Endothelial cell of umbilical vein (primary cell): ENCODE data around the gene ESPN.

Experiments
- EZH2 ChIP-seq: IDR thresholded peaks from 2 replicates; pipeline ENCODE4 v1.6.1; 2012; ENCODE audit warnings: borderline replicate concordance, low read depth, mild to moderate bottlenecking, moderate library complexity, low read length, inconsistent platforms; ENCODE audit not compliant: severe bottlenecking
- GATA2 ChIP-seq: IDR thresholded peaks from 2 replicates; pipeline ENCODE4 v1.7.0; 2011; ENCODE audit warnings: low read depth, mild to moderate bottlenecking, moderate library complexity, mixed read lengths, low read length; ENCODE audit not compliant: insufficient read length, insufficient read depth
- JUN ChIP-seq: IDR thresholded peaks from 2 replicates; pipeline ENCODE4 v1.6.1; 2011; ENCODE audit warnings: borderline replicate concordance, low read depth; ENCODE audit not compliant: insufficient read length, insufficient read depth
- POLR2A ChIP-seq: IDR thresholded peaks from 2 replicates; pipeline ENCODE4 v1.6.1; 2012; ENCODE audit warnings: low read depth, mild to moderate bottlenecking, control low read depth, low read length
- POLR2AphosphoS5 ChIP-seq: IDR thresholded peaks from 2 replicates; pipeline ENCODE4 v1.6.1; 2012; ENCODE audit warnings: low read depth, mild to moderate bottlenecking, control low read depth, low read length, moderate library complexity; ENCODE audit not compliant: insufficient read depth
- TF ChIP-seq, protein P1 (sequence below), 2 donors: IDR thresholded peaks; 1 replicate in 1 of 2; 2 replicates in 1 of 2; pipeline ENCODE4 v1.5.1; 2011; ENCODE audit warnings: low read length in 2 of 2, mild to moderate bottlenecking in 2 of 2, moderate library complexity in 2 of 2, control low read depth in 1 of 2, inconsistent platforms in 1 of 2, low read depth in 1 of 2; ENCODE audit not compliant: insufficient read depth in 1 of 2; ENCODE audit errors: extremely low read depth in 1 of 2
- TF ChIP-seq, protein P2 (sequence below): IDR thresholded peaks from 2 replicates; pipeline ENCODE4 v1.6.1; 2011; ENCODE audit not compliant: insufficient read depth, insufficient read length

DNA sequence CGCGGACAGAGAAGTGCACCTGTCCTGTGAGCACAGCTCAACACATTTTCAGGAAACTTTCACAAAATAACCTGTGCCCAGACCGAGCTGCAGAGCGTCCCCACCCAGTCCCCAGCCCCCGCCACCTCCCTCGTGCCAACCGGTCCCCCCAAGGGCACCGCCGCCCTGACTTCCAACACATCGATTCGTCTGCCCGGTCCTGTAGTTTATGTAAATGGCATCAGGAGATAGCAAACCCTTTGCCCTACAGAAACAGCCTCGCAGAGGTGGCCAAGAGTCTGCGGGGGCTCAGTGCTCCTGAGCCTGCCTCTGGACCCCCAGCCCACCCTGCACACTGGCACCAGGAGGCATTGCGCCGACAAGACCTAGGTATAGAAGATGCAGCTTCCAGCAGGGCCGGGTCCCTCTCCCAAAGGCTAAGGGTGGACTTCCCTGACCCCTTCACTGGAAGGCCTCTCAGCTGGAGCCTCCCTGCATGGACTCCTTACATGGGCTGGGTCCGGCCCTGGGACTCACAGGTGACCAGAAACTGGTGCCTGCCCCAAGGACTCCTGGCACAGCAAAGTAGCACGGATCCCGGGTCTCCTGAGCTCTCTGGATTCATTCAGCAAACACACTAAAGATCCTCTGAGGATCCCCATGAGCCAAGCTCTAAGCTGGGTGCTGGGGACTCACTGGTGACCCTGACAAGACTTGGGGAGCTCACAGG, 73.4 kb downstream of the ESPN start:
- TF ChIP-seq EZH2, result no peak
- TF ChIP-seq, protein P1, sequence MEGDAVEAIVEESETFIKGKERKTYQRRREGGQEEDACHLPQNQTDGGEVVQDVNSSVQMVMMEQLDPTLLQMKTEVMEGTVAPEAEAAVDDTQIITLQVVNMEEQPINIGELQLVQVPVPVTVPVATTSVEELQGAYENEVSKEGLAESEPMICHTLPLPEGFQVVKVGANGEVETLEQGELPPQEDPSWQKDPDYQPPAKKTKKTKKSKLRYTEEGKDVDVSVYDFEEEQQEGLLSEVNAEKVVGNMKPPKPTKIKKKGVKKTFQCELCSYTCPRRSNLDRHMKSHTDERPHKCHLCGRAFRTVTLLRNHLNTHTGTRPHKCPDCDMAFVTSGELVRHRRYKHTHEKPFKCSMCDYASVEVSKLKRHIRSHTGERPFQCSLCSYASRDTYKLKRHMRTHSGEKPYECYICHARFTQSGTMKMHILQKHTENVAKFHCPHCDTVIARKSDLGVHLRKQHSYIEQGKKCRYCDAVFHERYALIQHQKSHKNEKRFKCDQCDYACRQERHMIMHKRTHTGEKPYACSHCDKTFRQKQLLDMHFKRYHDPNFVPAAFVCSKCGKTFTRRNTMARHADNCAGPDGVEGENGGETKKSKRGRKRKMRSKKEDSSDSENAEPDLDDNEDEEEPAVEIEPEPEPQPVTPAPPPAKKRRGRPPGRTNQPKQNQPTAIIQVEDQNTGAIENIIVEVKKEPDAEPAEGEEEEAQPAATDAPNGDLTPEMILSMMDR (IDR thresholded peaks at IDR 0.05; ENCODE audit: extremely low read depth in 1 of 2, insufficient read depth in 1 of 2, low read depth in 1 of 2, low read length in 2 of 2), result no peak
- no peak for TF ChIP-seq POLR2A
- TF ChIP-seq, protein P2, sequence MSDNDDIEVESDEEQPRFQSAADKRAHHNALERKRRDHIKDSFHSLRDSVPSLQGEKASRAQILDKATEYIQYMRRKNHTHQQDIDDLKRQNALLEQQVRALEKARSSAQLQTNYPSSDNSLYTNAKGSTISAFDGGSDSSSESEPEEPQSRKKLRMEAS, result no peak
- no peak for TF ChIP-seq JUN
- TF ChIP-seq POLR2AphosphoS5, result no peak
- no peak for TF ChIP-seq GATA2
